Lung (tissue), 12 donors: ENCODE results near the gene MARK3. TPM values are rescaled to one million over a fixed set of nuclear protein-coding genes. Genes with fewer than 3 reads are reported as not detected.

Source experiments
- ATAC-seq: fragments of 200-7000 bp; cut with Tn5 transposase; one replicate; pipeline ENCODE4 v1.9.1; 2020; ENCODE audit warnings: moderate number of reproducible peaks; ENCODE audit not compliant: insufficient read depth, low FRiP score
- DNase-seq, 3 donors: peaks; one replicate each; pipeline ENCODE4 v3.0.0-alpha.2; 2013 to 2017
- H3K27ac ChIP-seq, 2 donors: one replicate each; pipeline ENCODE4 v1.5.1; 2013; ENCODE audit warnings: mild to moderate bottlenecking in 2 of 2, moderate library complexity in 2 of 2, control low read depth in 1 of 2, inconsistent platforms in 1 of 2, low read depth in 1 of 2, low read length in 1 of 2
- H3K27me3 ChIP-seq, 3 donors: one replicate each; pipeline ENCODE4 v1.5.1; 2013; ENCODE audit warnings: low read length in 2 of 3; ENCODE audit not compliant: control insufficient read depth in 3 of 3, insufficient read depth in 3 of 3
- H3K36me3 ChIP-seq, 4 donors: one replicate each; pipeline ENCODE4 v1.5.1; 2013; ENCODE audit warnings: low read length in 4 of 4, mild to moderate bottlenecking in 1 of 4, moderate library complexity in 1 of 4; ENCODE audit not compliant: control insufficient read depth in 4 of 4, insufficient read depth in 4 of 4
- H3K4me1 ChIP-seq, 5 donors: one replicate each; pipeline ENCODE4 v1.5.1; 2013; ENCODE audit warnings: low read length in 5 of 5, mild to moderate bottlenecking in 2 of 5, moderate library complexity in 1 of 5; ENCODE audit not compliant: control insufficient read depth in 5 of 5, insufficient read depth in 5 of 5
- H3K4me3 ChIP-seq: one replicate; pipeline ENCODE4 v1.5.1; 2013; ENCODE audit warnings: mild to moderate bottlenecking, control low read depth, moderate library complexity
- H3K9ac ChIP-seq, 2 donors: one replicate each; pipeline ENCODE4 v1.5.1; 2013; ENCODE audit warnings: low read length in 2 of 2, control low read depth in 1 of 2; ENCODE audit not compliant: insufficient read depth in 1 of 2
- H3K9me3 ChIP-seq, 4 donors: one replicate each; pipeline ENCODE4 v1.5.1; 2013; ENCODE audit warnings: low read length in 3 of 4, mild to moderate bottlenecking in 1 of 4, moderate library complexity in 1 of 4; ENCODE audit not compliant: control insufficient read depth in 4 of 4, insufficient read depth in 3 of 4
- CTCF ChIP-seq: IDR thresholded peaks from 2 replicates; pipeline ENCODE4 v1.5.1; 2012; ENCODE audit warnings: mild to moderate bottlenecking; ENCODE audit errors: control extremely low read depth, extremely low read depth
- WGBS, 2 donors: extraction: QIAGEN DNeasy Blood & Tissue Kit; methylation state at CpG; one replicate each; pipeline ENCODE4 v1.1.7; 2013; 5-methylcytosine and 5-hydroxymethylcytosine counted together
- polyA plus RNA-seq, 2 donors: library from polyadenylated mRNA; stranded (reverse); fragments of 200-250 nt; gene quantifications; one replicate each; pipeline ENCODE4 v1.2.1, GENCODE V29; 2013
- total RNA-seq, 2 donors: library from RNA; depleted of rRNA in 1 of 2; stranded (reverse); fragments of >200 nt in 1 of 2; gene quantifications; one replicate each; pipeline ENCODE4 v1.2.1, GENCODE V29; 2014 to 2021
- donor health status: control.
- donor health status: control.
- donor health status: Bipolar disorder and iron deficiency.
- donor health status: healthy.
- donor health status: DM: yes; HTN: yes; CAD: no.

The MARK3 gene
- total and polyA plus RNA-seq, 4 donors = 56.2 to 177 (median 101) TPM

- Histone ChIP-seq H3K27ac (no peak overlapping the region), H3K9me3 (no peaks in the 10 kb centered on the region), H3K4me3 (no peak overlapping the region), H3K36me3 (peaks cover 3 to 5% (median 3%) of the 10 kb centered on the region in 4 donors), H3K27me3 (no peaks in the 10 kb centered on the region), H3K4me1 (peaks cover 0 to 25% (median 3%) of the 10 kb centered on the region in 5 donors), H3K9ac (no peak overlapping the region)
- TF ChIP-seq CTCF = no peak
- 82 to 83% methylated on average over 2 of the region's 2 CpGs for WGBS, 2 donors
- ATAC-seq (no peak), DNase-seq (no peak)
These were observed 64.5 kb downstream of the MARK3 start for GRCh38 chr14:103449634-103450161.

DNA sequence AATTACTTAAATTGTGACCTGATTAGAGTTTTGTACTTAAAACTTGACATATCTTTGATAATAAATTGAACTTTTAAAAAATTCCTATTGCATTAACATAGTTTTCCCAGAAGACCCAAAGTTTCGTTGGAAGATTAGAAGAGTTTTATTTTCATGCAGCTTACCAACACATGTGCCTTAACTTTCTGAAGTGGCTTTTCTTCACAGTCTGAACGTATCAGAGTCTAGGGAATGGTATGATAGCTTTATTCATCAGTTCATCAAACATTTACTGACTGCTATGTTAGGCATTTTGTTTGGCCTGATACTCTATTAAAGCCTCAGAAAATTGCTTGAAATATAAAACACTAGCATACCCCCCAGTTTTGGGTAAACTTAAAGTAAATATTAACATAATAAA lies 65.2 kb downstream of the MARK3 start:
- DNase-seq (peak in 2 of 3 donors; percentile 81 to 84), ATAC-seq (no peak)
- no peak for TF ChIP-seq CTCF
- Histone ChIP-seq H3K9ac (no peak overlapping the region), H3K36me3 (peaks cover 3 to 5% (median 4%) of the 10 kb centered on the region in 4 donors), H3K27ac (no peak overlapping the region), H3K4me1 (peaks cover 0 to 19% (median 3%) of the 10 kb centered on the region in 5 donors), H3K4me3 (no peak overlapping the region), H3K27me3 (no peaks in the 10 kb centered on the region), H3K9me3 (no peaks in the 10 kb centered on the region)
- 70 to 85% methylated on average over 2 of the region's 2 CpGs for WGBS, 2 donors

- H3K9me3 ChIP-seq = no peaks in the 10 kb centered on the region
- ATAC-seq = no peak
- no peak for DNase-seq
- H3K27ac ChIP-seq = no peak overlapping the region
- peaks cover 3 to 5% (median 4%) of the 10 kb centered on the region in 4 donors for H3K36me3 ChIP-seq
- peaks cover 0 to 15% (median 3%) of the 10 kb centered on the region in 5 donors for H3K4me1 ChIP-seq
- no peak for TF ChIP-seq CTCF
- H3K9ac ChIP-seq = no peak overlapping the region
- H3K27me3 ChIP-seq = no peaks in the 10 kb centered on the region
- H3K4me3 ChIP-seq = no peak overlapping the region
These were observed 66.2 kb downstream of the MARK3 start for GRCh38 chr14:103451401-103451800.

DNA sequence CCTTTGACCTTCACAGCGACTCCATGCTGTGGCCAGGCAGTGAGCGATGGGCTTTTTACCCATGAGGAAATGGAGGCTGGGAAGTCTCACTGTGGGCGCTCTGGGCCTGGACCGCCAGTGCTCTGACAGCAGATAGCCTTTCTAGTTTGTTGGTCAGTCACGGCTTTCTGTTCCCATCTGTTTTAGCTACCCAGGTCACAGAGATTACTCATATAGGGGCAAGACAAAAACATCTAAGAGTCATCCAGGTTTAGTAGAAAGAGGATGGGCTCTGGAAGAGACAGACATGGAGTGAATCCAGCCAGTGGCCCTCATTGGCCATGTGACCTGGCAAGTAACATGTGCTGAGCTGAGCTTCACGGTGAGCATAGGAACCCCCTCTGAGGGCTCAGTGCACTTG lies 68.6 kb downstream of the MARK3 start:
- Histone ChIP-seq H3K36me3 (peaks cover 3 to 10% (median 6%) of the 10 kb centered on the region in 4 donors), H3K4me1 (peaks cover 0 to 14% (median 3%) of the 10 kb centered on the region in 5 donors), H3K9ac (no peak overlapping the region), H3K9me3 (no peaks in the 10 kb centered on the region), H3K27me3 (no peaks in the 10 kb centered on the region), H3K27ac (no peak overlapping the region), H3K4me3 (no peak overlapping the region)
- 94 to 96% methylated on average over 6 of the region's 6 CpGs for WGBS, 2 donors
- DNase-seq (no peak), ATAC-seq (no peak)
- no peak for TF ChIP-seq CTCF
